Activated B cell treated with CpG ODN at 0.5 μM for 24 hours (primary cell): ENCODE results near the gene ITGB4. TPM values are rescaled to one million over a fixed set of nuclear protein-coding genes. Genes with fewer than 3 reads are reported as not detected.

Source experiments
- ATAC-seq: fragments of 200-7000 bp; cut with Tn5 transposase; one replicate; pipeline ENCODE4 v1.10.0; 2021; ENCODE audit warnings: low read depth, mild to moderate bottlenecking, moderate library complexity
- CTCF ChIA-PET: fragments of 350-600 bp; sonication (Branson Sonifier 250); formaldehyde crosslinking; loops from one replicate; lab custom pipeline; 2021; ENCODE audit warnings: antibody characterized with exemption; lab: Charles Lee
- POLR2A ChIA-PET: fragments of 350-600 bp; sonication (Branson Sonifier 250); formaldehyde crosslinking; loops from one replicate; lab custom pipeline; 2021; ENCODE audit warnings: antibody characterized with exemption; lab: Charles Lee
- DNase-seq: peaks from one replicate; pipeline ENCODE4 v3.0.0; 2022
- H3K27ac Mint-ChIP-seq: one replicate; pipeline ENCODE4 v1.8.0; 2020; ENCODE audit warnings: mixed read lengths
- H3K27me3 Mint-ChIP-seq: one replicate; pipeline ENCODE4 v1.8.0; 2021; ENCODE audit warnings: mixed read lengths
- H3K36me3 Mint-ChIP-seq: one replicate; pipeline ENCODE4 v1.8.0; 2021; ENCODE audit warnings: low read depth, mixed read lengths
- H3K4me1 Mint-ChIP-seq: one replicate; pipeline ENCODE4 v1.8.0; 2021; ENCODE audit warnings: mixed read lengths
- H3K4me3 Mint-ChIP-seq: one replicate; pipeline ENCODE4 v1.8.0; 2020; ENCODE audit warnings: mild to moderate bottlenecking, mixed read lengths
- H3K9me3 Mint-ChIP-seq: one replicate; pipeline ENCODE4 v1.8.0; 2020; ENCODE audit warnings: mixed read lengths
- intact Hi-C: fragments of 100-400 bp; cut with micrococcal nuclease; formaldehyde crosslinking; loops from one replicate; pipeline ENCODE4 v1.15.1; 2024
- total RNA-seq: library from RNA; stranded (reverse); gene quantifications from 2 replicates; pipeline ENCODE4 v1.2.3, GENCODE V29; 2022
- TF ChIP-seq, protein P1 (sequence below): fragments of 200-600 bp; IDR thresholded peaks from one replicate; pipeline ENCODE4 v1.8.0; 2022; ENCODE audit warnings: antibody characterized with exemption, mild to moderate bottlenecking

The ITGB4 gene
- total RNA-seq, 1 donor from 2014 or later = 2.2 TPM

DNA sequence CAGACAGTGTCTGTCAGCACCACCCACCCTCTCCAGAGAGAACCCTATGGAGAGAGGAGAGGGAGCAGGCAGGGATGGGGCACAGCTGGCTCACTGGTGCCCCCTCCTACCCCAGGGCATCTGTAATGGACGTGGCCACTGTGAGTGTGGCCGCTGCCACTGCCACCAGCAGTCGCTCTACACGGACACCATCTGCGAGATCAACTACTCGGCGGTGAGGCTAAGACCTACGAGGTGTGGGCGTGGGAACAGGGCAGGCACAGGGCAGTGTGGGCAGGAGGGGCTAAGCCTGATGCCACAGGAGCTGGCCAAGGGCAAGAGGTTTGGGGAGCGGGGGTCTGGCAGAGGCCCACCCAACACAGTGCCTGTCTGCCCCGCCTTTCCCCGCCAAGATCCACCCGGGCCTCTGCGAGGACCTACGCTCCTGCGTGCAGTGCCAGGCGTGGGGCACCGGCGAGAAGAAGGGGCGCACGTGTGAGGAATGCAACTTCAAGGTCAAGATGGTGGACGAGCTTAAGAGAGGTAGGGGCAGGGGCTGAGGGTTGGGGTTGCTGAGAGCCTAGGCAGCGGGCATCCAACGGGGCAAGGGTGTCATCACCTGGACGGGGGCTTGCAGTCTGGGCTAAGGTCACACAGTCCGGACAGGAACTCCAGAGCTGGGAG is 15.0 kb downstream of the ITGB4 start:
- ATAC-seq (no peak), DNase-seq (no peak)
- H3K4me3 Mint-ChIP-seq = no peak overlapping the region
- POLR2A ChIA-PET = no interaction called here
- TF ChIP-seq, protein P1, sequence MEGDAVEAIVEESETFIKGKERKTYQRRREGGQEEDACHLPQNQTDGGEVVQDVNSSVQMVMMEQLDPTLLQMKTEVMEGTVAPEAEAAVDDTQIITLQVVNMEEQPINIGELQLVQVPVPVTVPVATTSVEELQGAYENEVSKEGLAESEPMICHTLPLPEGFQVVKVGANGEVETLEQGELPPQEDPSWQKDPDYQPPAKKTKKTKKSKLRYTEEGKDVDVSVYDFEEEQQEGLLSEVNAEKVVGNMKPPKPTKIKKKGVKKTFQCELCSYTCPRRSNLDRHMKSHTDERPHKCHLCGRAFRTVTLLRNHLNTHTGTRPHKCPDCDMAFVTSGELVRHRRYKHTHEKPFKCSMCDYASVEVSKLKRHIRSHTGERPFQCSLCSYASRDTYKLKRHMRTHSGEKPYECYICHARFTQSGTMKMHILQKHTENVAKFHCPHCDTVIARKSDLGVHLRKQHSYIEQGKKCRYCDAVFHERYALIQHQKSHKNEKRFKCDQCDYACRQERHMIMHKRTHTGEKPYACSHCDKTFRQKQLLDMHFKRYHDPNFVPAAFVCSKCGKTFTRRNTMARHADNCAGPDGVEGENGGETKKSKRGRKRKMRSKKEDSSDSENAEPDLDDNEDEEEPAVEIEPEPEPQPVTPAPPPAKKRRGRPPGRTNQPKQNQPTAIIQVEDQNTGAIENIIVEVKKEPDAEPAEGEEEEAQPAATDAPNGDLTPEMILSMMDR = no peak
- no peaks in the 10 kb centered on the region for H3K27me3 Mint-ChIP-seq
- H3K9me3 Mint-ChIP-seq = no peaks in the 10 kb centered on the region
- intact Hi-C loops = no loop called here
- peaks cover 12% of the 10 kb centered on the region for H3K4me1 Mint-ChIP-seq
- H3K36me3 Mint-ChIP-seq = no peaks in the 10 kb centered on the region
- CTCF ChIA-PET = interaction anchor here (2.0 kb wide), 1 partner anchor 17 kb away, joined by 5 read pairs; no protein-coding TSS in a partner anchor
- no peak overlapping the region for H3K27ac Mint-ChIP-seq

DNA sequence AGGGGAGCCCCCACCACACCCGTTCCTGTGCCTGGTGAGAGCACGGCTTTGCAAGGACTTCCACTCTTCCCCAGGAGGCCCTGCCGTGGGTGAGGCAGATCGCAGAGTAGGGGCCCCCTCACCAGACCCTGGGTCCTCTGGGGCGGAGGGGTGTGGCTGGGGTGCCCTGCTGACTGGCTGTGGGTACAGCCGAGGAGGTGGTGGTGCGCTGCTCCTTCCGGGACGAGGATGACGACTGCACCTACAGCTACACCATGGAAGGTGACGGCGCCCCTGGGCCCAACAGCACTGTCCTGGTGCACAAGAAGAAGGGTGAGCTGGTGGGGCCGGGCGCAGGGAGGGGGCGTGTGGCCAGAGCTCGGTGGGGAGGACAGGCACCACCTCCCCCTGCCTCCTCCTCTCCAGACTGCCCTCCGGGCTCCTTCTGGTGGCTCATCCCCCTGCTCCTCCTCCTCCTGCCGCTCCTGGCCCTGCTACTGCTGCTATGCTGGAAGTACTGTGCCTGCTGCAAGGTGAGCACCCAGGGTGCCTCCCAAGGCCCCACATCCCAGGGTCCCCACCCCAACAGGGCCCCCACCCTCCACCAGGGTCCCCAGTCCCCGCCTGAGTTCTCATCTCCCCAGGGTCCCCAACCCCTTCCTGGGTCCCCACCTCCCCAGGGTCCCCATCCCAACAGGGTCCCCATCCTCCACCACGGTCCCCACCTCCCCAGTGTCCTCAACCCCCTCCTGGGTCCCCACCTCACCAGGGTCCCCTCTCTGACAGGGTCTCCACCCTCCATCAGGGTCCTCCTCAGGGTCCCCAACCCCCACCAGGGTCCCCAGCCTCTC is 16.1 kb downstream of the ITGB4 start:
- H3K36me3 Mint-ChIP-seq = no peaks in the 10 kb centered on the region
- TF ChIP-seq, protein P1 = no peak
- no peaks in the 10 kb centered on the region for H3K9me3 Mint-ChIP-seq
- no peak for DNase-seq
- no peak for ATAC-seq
- ChIA-PET POLR2A (interaction anchor here (0.5 to 0.7 kb wide), 3 partner anchors 45 to 568 kb away, joined by 4 to 6 read pairs (median 5); partner anchors contain the start of gene TMEM94), CTCF (interaction anchor here (1.1 to 5.0 kb wide), 6 partner anchors 11 to 104 kb away, joined by 3 to 25 read pairs (median 4); partner anchors contain the start of gene SMIM5)
- intact Hi-C loops = no loop called here
- no peak overlapping the region for H3K27ac Mint-ChIP-seq
- H3K4me3 Mint-ChIP-seq = no peak overlapping the region
- H3K27me3 Mint-ChIP-seq = no peaks in the 10 kb centered on the region
- H3K4me1 Mint-ChIP-seq = peaks cover 12% of the 10 kb centered on the region

DNA sequence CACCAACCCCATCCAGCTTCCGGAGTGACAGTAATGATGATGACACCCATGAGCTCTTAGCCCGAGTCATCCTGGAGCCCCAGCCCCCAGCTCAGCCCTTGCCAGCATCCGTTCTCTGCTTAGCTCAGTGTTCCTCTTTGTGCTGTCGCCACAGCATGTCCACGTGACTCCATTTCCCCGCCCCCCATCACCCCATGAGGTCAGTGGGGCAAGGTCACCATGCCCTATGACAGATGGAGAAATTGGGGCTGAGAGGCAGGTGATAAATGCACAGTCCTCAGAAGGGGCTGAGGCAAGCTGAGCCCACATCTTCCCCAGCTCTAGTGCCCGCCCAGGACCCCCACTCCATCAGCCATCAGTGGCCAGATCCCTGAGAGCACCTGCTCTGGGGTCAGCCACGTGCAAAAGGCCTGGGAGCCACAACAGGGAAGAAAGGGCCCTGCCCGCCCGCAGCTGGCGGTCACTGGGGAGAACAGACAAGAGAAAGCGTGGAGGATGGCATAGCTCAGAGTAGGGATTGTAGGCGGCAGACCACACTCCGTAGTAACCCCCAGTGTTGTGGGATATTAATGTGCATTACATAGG is 17.1 kb downstream of the ITGB4 start:
- peak overlapping the region; percentile 6 for H3K27ac Mint-ChIP-seq
- H3K4me1 Mint-ChIP-seq = peaks cover 12% of the 10 kb centered on the region
- intact Hi-C loops = no loop called here
- ATAC-seq = no peak
- H3K36me3 Mint-ChIP-seq = no peaks in the 10 kb centered on the region
- ChIA-PET POLR2A (interaction anchor here (0.6 to 0.7 kb wide), 2 partner anchors 282 to 569 kb away, joined by 4 to 5 read pairs; partner anchors contain the start of gene TMEM94), CTCF (interaction anchor here (1.1 to 5.0 kb wide), 6 partner anchors 10 to 105 kb away, joined by 3 to 25 read pairs (median 4); partner anchors contain the start of gene SMIM5)
- H3K9me3 Mint-ChIP-seq = no peaks in the 10 kb centered on the region
- TF ChIP-seq, protein P1 = no peak
- H3K4me3 Mint-ChIP-seq = no peak overlapping the region
- H3K27me3 Mint-ChIP-seq = no peaks in the 10 kb centered on the region
- no peak for DNase-seq

DNA sequence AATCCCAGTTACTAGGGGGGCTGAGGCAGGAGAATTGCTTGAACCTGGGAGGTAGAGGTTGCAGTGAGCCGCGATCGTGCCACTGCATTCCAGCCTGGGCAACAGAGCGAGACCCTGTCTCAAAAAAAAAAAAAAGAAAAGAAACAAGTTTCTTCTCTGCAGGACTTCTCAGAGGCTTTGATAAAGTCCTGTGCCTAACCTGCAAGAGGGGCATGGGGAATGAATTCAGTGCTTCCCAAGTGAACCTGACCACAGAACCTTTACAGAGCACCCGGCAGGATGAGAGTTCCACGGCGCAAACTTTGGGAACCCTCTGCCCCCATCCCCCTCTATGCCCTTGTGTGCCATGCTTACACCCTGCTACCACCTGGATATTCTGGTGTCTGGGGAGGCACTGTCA is 17.9 kb downstream of the ITGB4 start:
- H3K9me3 Mint-ChIP-seq = no peaks in the 10 kb centered on the region
- no peak overlapping the region for H3K4me3 Mint-ChIP-seq
- no peak for DNase-seq
- no peaks in the 10 kb centered on the region for H3K36me3 Mint-ChIP-seq
- no peak for ATAC-seq
- no peak overlapping the region for H3K27ac Mint-ChIP-seq
- ChIA-PET CTCF (interaction anchor here (1.0 to 5.0 kb wide), 4 partner anchors 9 to 106 kb away, joined by 3 to 25 read pairs (median 7); partner anchors contain the start of gene SMIM5), POLR2A (no interaction called here)
- H3K27me3 Mint-ChIP-seq = no peaks in the 10 kb centered on the region
- H3K4me1 Mint-ChIP-seq = peaks cover 12% of the 10 kb centered on the region
- TF ChIP-seq, protein P1 = no peak
- intact Hi-C loops = no loop called here
